ENCODE data around the gene RARS2. TPM values are rescaled to one million over a fixed set of nuclear protein-coding genes. Genes with fewer than 3 reads are reported as not detected.

The RARS2 gene
- total and polyA plus RNA-seq, 9 of the 15 experiments (the other 6 are each of a cell fraction or from before 2014, with no cell fraction given) = 30.0 to 92.7 (median 43.4) TPM

GRCh38 chr6:87518453-87518852 is 71.3 kb downstream of the RARS2 start (continued):
- TF ChIP-seq TFAP4 (CRISPR knock-in tag; IDR thresholded peaks at IDR 0.05; ENCODE audit: borderline replicate concordance) (no peak), ZBED1 (IDR thresholded peaks at IDR 0.05) (no peak), EGR1 (conservative IDR thresholded peaks at IDR 0.05) (no peak), REST (IDR thresholded peaks at IDR 0.05; ENCODE audit: borderline replicate concordance) (no peak), REST (CRISPR knock-in tag; IDR thresholded peaks at IDR 0.05; ENCODE audit: low read depth) (no peak)
- TF ChIP-seq, protein P1, sequence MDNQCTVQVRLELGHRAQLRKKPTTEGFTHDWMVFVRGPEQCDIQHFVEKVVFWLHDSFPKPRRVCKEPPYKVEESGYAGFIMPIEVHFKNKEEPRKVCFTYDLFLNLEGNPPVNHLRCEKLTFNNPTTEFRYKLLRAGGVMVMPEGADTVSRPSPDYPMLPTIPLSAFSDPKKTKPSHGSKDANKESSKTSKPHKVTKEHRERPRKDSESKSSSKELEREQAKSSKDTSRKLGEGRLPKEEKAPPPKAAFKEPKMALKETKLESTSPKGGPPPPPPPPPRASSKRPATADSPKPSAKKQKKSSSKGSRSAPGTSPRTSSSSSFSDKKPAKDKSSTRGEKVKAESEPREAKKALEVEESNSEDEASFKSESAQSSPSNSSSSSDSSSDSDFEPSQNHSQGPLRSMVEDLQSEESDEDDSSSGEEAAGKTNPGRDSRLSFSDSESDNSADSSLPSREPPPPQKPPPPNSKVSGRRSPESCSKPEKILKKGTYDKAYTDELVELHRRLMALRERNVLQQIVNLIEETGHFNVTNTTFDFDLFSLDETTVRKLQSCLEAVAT (IDR thresholded peaks at IDR 0.05) = no peak

Measured in K562 (cell line).